Kidney (tissue), 14 donors: ENCODE data around the gene TCF4. TPM values are rescaled to one million over a fixed set of nuclear protein-coding genes. Genes with fewer than 3 reads are reported as not detected.
A peak's percentile ranks its signal among the peaks of the same experiment; 100 is the strongest.

Experiments used
- DNase-seq, 5 donors: peaks; one replicate each; pipeline ENCODE4 v3.0.0-alpha.2; 2013 to 2020
- FAIRE-seq: peaks from 2 replicates; lab custom pipeline; 2012; peaks lifted over from hg19 to GRCh38; lab: Jason Lieb, UNC
- H3K27ac ChIP-seq, 2 donors: one replicate each; pipeline ENCODE4 v1.7.0; 2013; ENCODE audit warnings: low read depth in 2 of 2, low read length in 2 of 2, inconsistent platforms in 1 of 2
- H3K27me3 ChIP-seq: one replicate; pipeline ENCODE4 v1.7.1; 2013; ENCODE audit warnings: low read length, inconsistent platforms; ENCODE audit not compliant: control insufficient read depth, insufficient read depth
- H3K36me3 ChIP-seq, 3 donors: one replicate each; pipeline versions ENCODE4 v1.7.0 to v1.7.1; 2013; ENCODE audit warnings: low read length in 3 of 3, control low read depth in 1 of 3, inconsistent platforms in 1 of 3; ENCODE audit not compliant: insufficient read depth in 3 of 3, control insufficient read depth in 2 of 3
- H3K4me1 ChIP-seq, 3 donors: one replicate each; pipeline versions ENCODE4 v1.7.0 to v1.7.1; 2013; ENCODE audit warnings: low read length in 3 of 3, inconsistent platforms in 1 of 3, low read depth in 1 of 3; ENCODE audit not compliant: control insufficient read depth in 2 of 3, insufficient read depth in 2 of 3
- H3K4me3 ChIP-seq, 3 donors: one replicate each; pipeline versions ENCODE4 v1.7.0 to v1.8.1; 2013; ENCODE audit warnings: low read length in 3 of 3, control low read depth in 1 of 3, inconsistent platforms in 1 of 3
- H3K9ac ChIP-seq, 3 donors: one replicate each; pipeline versions ENCODE4 v1.7.0 to v1.7.1; 2013; ENCODE audit warnings: low read length in 3 of 3, control low read depth in 1 of 3, inconsistent platforms in 1 of 3
- H3K9me3 ChIP-seq, 3 donors: one replicate each; pipeline versions ENCODE4 v1.7.0 to v1.7.1; 2013; ENCODE audit warnings: low read length in 3 of 3, control low read depth in 1 of 3, inconsistent platforms in 1 of 3; ENCODE audit not compliant: control insufficient read depth in 2 of 3, insufficient read depth in 1 of 3
- intact Hi-C: fragments of 100-400 bp; cut with DNase I; formaldehyde crosslinking; loops from one replicate; pipeline ENCODE4 v1.11.1; 2022
- polyA plus RNA-seq: library from polyadenylated mRNA; stranded (reverse); fragments of 350-450 nt; fragmentation: Illumina TruSeq; extraction: RNeasy Lipid Tissue Mini Kit (QIAGEN cat#74804); gene quantifications from one replicate; pipeline ENCODE4 v1.2.3, GENCODE V29; 2014; ENCODE audit warnings: low read depth, low replicate concordance; ENCODE audit not compliant: insufficient read depth
- total RNA-seq: library from RNA; stranded (reverse); fragmentation: NEBNext Ultra II Directional; extraction: Animal tissue kit (Norgen Biotek cat#: 25700); gene quantifications from one replicate; pipeline ENCODE4 v1.2.1, GENCODE V29; 2021
- TF ChIP-seq, protein P1 (sequence below): IDR thresholded peaks from 3 replicates; pipeline ENCODE4 v1.5.1; 2012; ENCODE audit warnings: mild to moderate bottlenecking, moderate library complexity, borderline replicate concordance; ENCODE audit not compliant: insufficient read depth; ENCODE audit errors: extremely low read depth
- donor health status: control.
- donor health status: control.
- donor health status: control.
- donor health status: control.
- donor health status: control.
- donor health status: DM: yes; HTN: yes; CAD: no.
- donor health status: Normal renal cell carcinoma (clear cell type).

The TCF4 gene
- total and polyA plus RNA-seq, 2 donors from 2014 or later = 4.4 to 60.3 TPM

DNA sequence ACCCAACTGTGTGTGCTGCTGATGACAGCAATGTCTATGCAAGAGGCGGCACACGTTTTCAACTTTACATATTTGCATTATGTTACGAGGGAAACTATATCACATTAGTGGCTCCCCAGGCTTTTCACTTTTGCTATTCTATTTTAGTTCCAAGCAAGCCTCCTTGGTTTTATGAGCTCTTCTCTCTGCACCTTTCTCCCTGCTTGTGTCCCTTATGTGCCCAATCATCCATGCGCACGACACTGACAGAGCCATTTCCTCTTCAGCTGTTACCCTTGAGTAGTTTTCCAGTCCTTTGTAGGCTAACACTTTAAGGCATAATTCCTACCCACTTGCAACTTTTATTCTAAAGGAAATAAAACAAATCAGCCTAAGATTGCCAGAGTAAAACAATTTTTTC is 154.3 kb downstream of the TCF4 start:
- H3K27me3 ChIP-seq = no peaks in the 10 kb centered on the region
- DNase-seq = no peak
- no peak overlapping the region for H3K27ac ChIP-seq
- intact Hi-C loops = no loop called here
- no peaks in the 10 kb centered on the region for H3K4me1 ChIP-seq
- H3K9ac ChIP-seq = no peak overlapping the region
- no peaks in the 10 kb centered on the region for H3K9me3 ChIP-seq
- no peak overlapping the region for H3K4me3 ChIP-seq
- TF ChIP-seq, protein P1, sequence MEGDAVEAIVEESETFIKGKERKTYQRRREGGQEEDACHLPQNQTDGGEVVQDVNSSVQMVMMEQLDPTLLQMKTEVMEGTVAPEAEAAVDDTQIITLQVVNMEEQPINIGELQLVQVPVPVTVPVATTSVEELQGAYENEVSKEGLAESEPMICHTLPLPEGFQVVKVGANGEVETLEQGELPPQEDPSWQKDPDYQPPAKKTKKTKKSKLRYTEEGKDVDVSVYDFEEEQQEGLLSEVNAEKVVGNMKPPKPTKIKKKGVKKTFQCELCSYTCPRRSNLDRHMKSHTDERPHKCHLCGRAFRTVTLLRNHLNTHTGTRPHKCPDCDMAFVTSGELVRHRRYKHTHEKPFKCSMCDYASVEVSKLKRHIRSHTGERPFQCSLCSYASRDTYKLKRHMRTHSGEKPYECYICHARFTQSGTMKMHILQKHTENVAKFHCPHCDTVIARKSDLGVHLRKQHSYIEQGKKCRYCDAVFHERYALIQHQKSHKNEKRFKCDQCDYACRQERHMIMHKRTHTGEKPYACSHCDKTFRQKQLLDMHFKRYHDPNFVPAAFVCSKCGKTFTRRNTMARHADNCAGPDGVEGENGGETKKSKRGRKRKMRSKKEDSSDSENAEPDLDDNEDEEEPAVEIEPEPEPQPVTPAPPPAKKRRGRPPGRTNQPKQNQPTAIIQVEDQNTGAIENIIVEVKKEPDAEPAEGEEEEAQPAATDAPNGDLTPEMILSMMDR = no peak
- no peak for FAIRE-seq
- no peaks in the 10 kb centered on the region for H3K36me3 ChIP-seq

DNA sequence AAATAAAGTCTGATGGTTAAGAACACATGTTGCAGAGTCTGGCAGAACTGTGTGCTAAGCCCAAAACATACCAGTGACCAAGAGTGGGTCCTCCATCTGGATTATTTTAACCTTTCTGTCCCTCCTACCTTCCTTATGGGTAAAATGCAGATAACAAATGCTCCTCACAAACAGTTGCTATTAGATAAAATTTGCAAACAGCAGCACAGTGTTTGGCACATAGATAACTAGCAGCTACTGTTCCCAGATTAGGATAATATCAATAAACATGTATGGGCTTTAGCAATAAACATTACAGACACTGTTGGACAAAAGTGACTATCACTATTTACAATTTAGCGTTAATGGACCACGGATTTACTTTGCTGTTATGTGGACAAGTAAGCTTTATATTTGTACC is 154.9 kb downstream of the TCF4 start:
- no peak overlapping the region for H3K27ac ChIP-seq
- FAIRE-seq = no peak
- no peaks in the 10 kb centered on the region for H3K36me3 ChIP-seq
- DNase-seq = no peak
- H3K9ac ChIP-seq = no peak overlapping the region
- H3K4me3 ChIP-seq = no peak overlapping the region
- intact Hi-C loops = no loop called here
- TF ChIP-seq, protein P1 = no peak
- no peaks in the 10 kb centered on the region for H3K9me3 ChIP-seq
- H3K27me3 ChIP-seq = no peaks in the 10 kb centered on the region
- no peaks in the 10 kb centered on the region for H3K4me1 ChIP-seq

DNA sequence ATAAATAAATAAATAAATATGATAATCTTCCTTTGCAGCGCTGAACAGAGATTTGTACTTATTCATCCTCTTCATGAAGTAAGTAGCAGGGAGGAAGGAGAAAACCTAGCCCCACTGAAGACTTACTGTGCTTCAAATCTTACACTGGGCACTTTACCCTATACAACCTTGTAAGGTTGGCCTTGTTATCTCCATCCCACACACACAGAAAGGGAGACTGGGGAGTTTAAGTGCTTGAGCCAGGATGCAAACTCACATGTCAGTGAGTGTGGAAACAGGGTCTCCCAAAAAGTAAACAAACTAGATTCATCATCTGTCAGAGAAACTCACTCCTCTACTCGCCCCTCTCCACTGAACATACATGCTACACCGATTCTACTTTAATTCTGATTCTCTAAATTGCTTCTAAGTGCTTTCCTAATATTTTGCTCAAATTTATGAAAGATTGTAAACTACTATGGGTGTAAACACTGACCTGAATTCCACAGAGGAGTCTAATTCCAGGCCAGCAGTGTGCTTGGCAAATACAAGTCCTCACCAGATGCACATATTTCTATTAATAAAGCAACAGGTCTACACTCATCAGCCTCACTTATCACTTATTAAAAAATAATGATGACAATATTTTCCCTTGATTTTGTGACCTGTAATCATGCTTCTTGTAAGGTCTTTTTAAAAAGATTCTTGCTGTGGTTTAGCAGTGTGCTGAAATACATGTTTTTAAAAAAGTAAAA is 155.5 kb downstream of the TCF4 start:
- no peaks in the 10 kb centered on the region for H3K36me3 ChIP-seq
- DNase-seq (no peak), FAIRE-seq (no peak)
- TF ChIP-seq, protein P1 = no peak
- intact Hi-C loops = no loop called here
- no peak overlapping the region for H3K27ac ChIP-seq
- no peak overlapping the region for H3K4me3 ChIP-seq
- no peaks in the 10 kb centered on the region for H3K4me1 ChIP-seq
- H3K9me3 ChIP-seq = no peaks in the 10 kb centered on the region
- no peak overlapping the region for H3K9ac ChIP-seq
- H3K27me3 ChIP-seq = no peaks in the 10 kb centered on the region

DNA sequence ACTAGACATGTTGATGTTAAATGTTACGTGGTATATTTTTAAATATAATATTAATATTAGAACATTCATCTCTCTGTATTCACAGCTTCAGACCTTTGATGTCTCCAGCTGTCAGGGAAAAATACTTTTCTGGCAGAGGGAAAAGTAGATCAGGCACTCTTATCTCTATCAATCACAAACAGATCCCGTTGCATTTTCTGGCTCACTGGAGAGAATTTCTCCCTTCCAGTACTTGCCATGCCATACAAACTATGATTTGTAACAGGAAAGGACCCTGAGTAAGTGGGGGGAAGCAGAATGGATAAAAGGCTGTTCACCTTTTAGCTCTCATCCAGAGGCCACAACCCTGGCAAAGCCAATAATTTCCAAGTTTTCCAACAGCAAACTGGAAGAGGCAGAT is 158.0 kb downstream of the TCF4 start:
- H3K36me3 ChIP-seq = no peaks in the 10 kb centered on the region
- TF ChIP-seq, protein P1 = no peak
- FAIRE-seq (no peak), DNase-seq (peak in 1 of 5 donors; percentile 32)
- no peaks in the 10 kb centered on the region for H3K27me3 ChIP-seq
- H3K9me3 ChIP-seq = no peaks in the 10 kb centered on the region
- no peaks in the 10 kb centered on the region for H3K4me1 ChIP-seq
- no peak overlapping the region for H3K27ac ChIP-seq
- H3K9ac ChIP-seq = no peak overlapping the region
- H3K4me3 ChIP-seq = no peak overlapping the region
- intact Hi-C loops = no loop called here
